HCT116 (cell line): Measurements from ENCODE around the gene AIDA. TPM values are rescaled to one million over a fixed set of nuclear protein-coding genes. Genes with fewer than 3 reads are reported as not detected.

ENCODE experiments used
- ATAC-seq: fragments of 200-7000 bp; cut with Tn5 transposase; 2 replicates; pipeline ENCODE4 v1.9.1; 2020; ENCODE audit warnings: mild to moderate bottlenecking, moderate library complexity
- BruUV-seq: library from RNA; stranded (reverse); fragments of 400-500 nt; replicated peaks from 2 replicates; lab custom pipeline; 2021; lab: Mats Ljungman, UMichigan
- CTCF ChIA-PET: fragments of 300-600 bp; sonication (Branson Sonifier 250); formaldehyde crosslinking; loops from one replicate; lab custom pipeline; 2021; ENCODE audit warnings: antibody characterized with exemption; lab: Charles Lee
- POLR2A ChIA-PET: fragments of 300-600, 350-600 bp; sonication (Branson Sonifier 250); formaldehyde crosslinking; loops from one replicate; lab custom pipeline; 2021; ENCODE audit warnings: antibody characterized with exemption; lab: Charles Lee
- RAD21 ChIA-PET, 2 experiments: fragments of 300-600 bp; sonication (Branson Sonifier 250); formaldehyde crosslinking; loops; one replicate each; lab custom pipeline; 2023; ENCODE audit warnings: low total read pairs in 2 of 2; ENCODE audit not compliant: uncharacterized antibody in 2 of 2, unreplicated experiment in 2 of 2, low non-redundant PET in 1 of 2; lab: Charles Lee
- DNase-seq: peaks from one replicate; pipeline ENCODE4 v3.0.0-alpha.2; 2010; ENCODE audit warnings: low read depth, low spot score
- H2AFZ ChIP-seq: fragments of 200-600 bp; shearing (Covaris generic), sonication (generic); 2 replicates; pipeline ENCODE4 v1.6.1; 2017; ENCODE audit warnings: low read depth, mixed run types, mixed read lengths, antibody characterized with exemption, low read length; ENCODE audit not compliant: poor library complexity, severe bottlenecking
- H3K27ac ChIP-seq: 2 replicates; pipeline ENCODE4 v1.5.1; 2012; ENCODE audit warnings: low read depth, low read length
- H3K27me3 ChIP-seq: fragments of 200-600 bp; sonication (generic); 2 replicates; pipeline ENCODE4 v1.6.1; 2016; ENCODE audit warnings: mixed run types, low read length, mixed read lengths; ENCODE audit not compliant: insufficient read depth
- H3K36me3 ChIP-seq, 2 experiments: fragments of 200-500 bp in 1 of 2; fragments of 200-600 bp in 1 of 2; sonication (Bioruptor generic) in 1 of 2; sonication (generic) in 1 of 2; 2 replicates each; pipeline versions ENCODE4 v1.5.1 to v1.6.1; 2014 to 2016; ENCODE audit warnings: low read length in 2 of 2, inconsistent platforms in 1 of 2, mixed read lengths in 1 of 2, mixed run types in 1 of 2; ENCODE audit not compliant: insufficient read depth in 2 of 2, control insufficient read depth in 1 of 2
- H3K4me1 ChIP-seq, 2 experiments: fragments of 200-600 bp in 1 of 2; sonication (generic) in 1 of 2; 2 replicates each; pipeline versions ENCODE4 v1.5.1 to v1.6.1; 2012 to 2017; ENCODE audit warnings: low read length in 2 of 2, inconsistent platforms in 1 of 2, mild to moderate bottlenecking in 1 of 2, mixed read lengths in 1 of 2, mixed run types in 1 of 2, moderate library complexity in 1 of 2; ENCODE audit not compliant: insufficient read depth in 2 of 2, control insufficient read depth in 1 of 2
- H3K4me2 ChIP-seq: fragments of 200-600 bp; sonication (generic); 2 replicates; pipeline ENCODE4 v1.6.1; 2017; ENCODE audit warnings: mixed run types, low read length, mixed read lengths
- H3K4me3 ChIP-seq, 2 experiments: fragments of 200-600 bp in 1 of 2; sonication (generic) in 1 of 2; replicated peaks in 1 of 2; 2 replicates each; pipeline ENCODE4 v1.5.1; 2011 to 2016; ENCODE audit warnings: low read length in 2 of 2, control low read depth in 1 of 2, low read depth in 1 of 2, mild to moderate bottlenecking in 1 of 2, mixed read lengths in 1 of 2, mixed run types in 1 of 2
- H3K79me2 ChIP-seq: fragments of 200-600 bp; sonication (generic); 2 replicates; pipeline ENCODE4 v1.6.1; 2017; ENCODE audit warnings: mild to moderate bottlenecking, mixed run types, low read length, moderate library complexity, mixed read lengths; ENCODE audit not compliant: insufficient read depth
- H3K9ac ChIP-seq: fragments of 200-600 bp; sonication (generic); 2 replicates; pipeline ENCODE4 v1.6.1; 2016; ENCODE audit warnings: low read length, mixed read lengths
- H3K9me2 ChIP-seq: fragments of 200-600 bp; sonication (generic), shearing (Covaris generic); 2 replicates; pipeline ENCODE4 v1.6.1; 2017; ENCODE audit warnings: mixed run types, mild to moderate bottlenecking, moderate library complexity; ENCODE audit not compliant: insufficient read depth
- H3K9me3 ChIP-seq, 2 experiments: fragments of 200-500 bp in 1 of 2; fragments of 200-600 bp in 1 of 2; sonication (Bioruptor generic) in 1 of 2; sonication (generic) in 1 of 2; 2 replicates each; pipeline ENCODE4 v1.6.1; 2014 to 2017; ENCODE audit warnings: low read length in 2 of 2, mixed read lengths in 2 of 2, inconsistent platforms in 1 of 2, low read depth in 1 of 2, mild to moderate bottlenecking in 1 of 2, mixed run types in 1 of 2, moderate library complexity in 1 of 2; ENCODE audit not compliant: control insufficient read depth in 1 of 2, insufficient read depth in 1 of 2
- H4K20me1 ChIP-seq: fragments of 200-600 bp; sonication (generic), shearing (Covaris generic); 2 replicates; pipeline ENCODE4 v1.6.1; 2017; ENCODE audit warnings: mixed run types, mild to moderate bottlenecking, moderate library complexity; ENCODE audit not compliant: insufficient read depth
- ATF3 ChIP-seq: IDR thresholded peaks from 2 replicates; pipeline ENCODE4 v1.6.1; 2012
- CEBPB ChIP-seq: IDR thresholded peaks from 2 replicates; pipeline ENCODE4 v1.6.1; 2012; ENCODE audit warnings: low read depth
- EGR1 ChIP-seq: IDR thresholded peaks from 2 replicates; pipeline ENCODE4 v1.6.1; 2012; ENCODE audit warnings: low read depth
- ELF1 ChIP-seq: IDR thresholded peaks from 2 replicates; pipeline ENCODE4 v1.6.1; 2012; ENCODE audit warnings: low read depth, borderline replicate concordance
- EZH2 ChIP-seq: fragments of 200-600 bp; sonication (generic); IDR thresholded peaks from 2 replicates; pipeline ENCODE4 v1.6.1; 2017; ENCODE audit warnings: antibody characterized with exemption, mixed run types
- REST ChIP-seq: IDR thresholded peaks from 2 replicates; pipeline ENCODE4 v1.6.1; 2012; ENCODE audit warnings: low read depth
- SIN3A ChIP-seq: IDR thresholded peaks from 2 replicates; pipeline ENCODE4 v1.6.1; 2012; ENCODE audit warnings: low read depth
- TCF7L2 ChIP-seq: IDR thresholded peaks from 2 replicates; pipeline ENCODE4 v1.7.0; 2011; ENCODE audit warnings: borderline replicate concordance, inconsistent platforms; ENCODE audit not compliant: insufficient read depth, insufficient read length; ENCODE audit errors: extremely low read depth
- YY1 ChIP-seq: IDR thresholded peaks from 2 replicates; pipeline ENCODE4 v1.6.1; 2011; ENCODE audit warnings: low read length, low read depth, moderate library complexity, mild to moderate bottlenecking; ENCODE audit not compliant: insufficient replicate concordance; ENCODE audit errors: extremely low read depth
- intact Hi-C: fragments of 100-400 bp; cut with micrococcal nuclease; formaldehyde crosslinking; loops from 2 replicates; pipeline ENCODE4 v1.10.0; 2022
- total RNA-seq: library from RNA; stranded (reverse); gene quantifications from one replicate; pipeline ENCODE4 v1.2.1, GENCODE V29; 2021; ENCODE audit not compliant: unreplicated experiment

Gene AIDA
- total RNA-seq, 1 experiment from 2014 or later = 53.2 TPM

- H3K4me2 ChIP-seq = no peak overlapping the region
- no TSS peak for BruUV-seq
- POLR2A ChIA-PET = no interaction called here
- CTCF ChIA-PET = interaction anchor here (1.0 kb wide), 1 partner anchor 9 kb away, joined by 3 read pairs; no protein-coding TSS in a partner anchor
- no peak overlapping the region for H3K27ac ChIP-seq
- no peaks in the 10 kb centered on the region for H3K27me3 ChIP-seq
- H2AFZ ChIP-seq = no peak overlapping the region
- no peaks in the 10 kb centered on the region for H3K9me2 ChIP-seq
- TF ChIP-seq ATF3 = no peak
- TF ChIP-seq YY1 = no peak
- TF ChIP-seq TCF7L2 = no peak
- TF ChIP-seq EGR1 = no peak
- TF ChIP-seq REST = no peak
- no peak for TF ChIP-seq ELF1
- TF ChIP-seq EZH2 = no peak
- TF ChIP-seq SIN3A = no peak
- no peak for TF ChIP-seq CEBPB
- H3K4me3 ChIP-seq = no peak overlapping the region
- intact Hi-C loops = no loop called here
- DNase-seq (no peak), ATAC-seq (no peak)
- H3K9ac ChIP-seq = no peak overlapping the region
- H4K20me1 ChIP-seq = no peaks in the 10 kb centered on the region
- RAD21 ChIA-PET = no interaction called here
- H3K9me3 ChIP-seq = no peaks in the 10 kb centered on the region
- H3K79me2 ChIP-seq = no peaks in the 10 kb centered on the region
- no peaks in the 10 kb centered on the region for H3K4me1 ChIP-seq
- no peaks in the 10 kb centered on the region for H3K36me3 ChIP-seq
Observed at GRCh38 chr1:222759451-222760035, 47.3 kb upstream of the AIDA start.
